Measurements from ENCODE around the gene NFKBIE. TPM values are rescaled to one million over a fixed set of nuclear protein-coding genes. Genes with fewer than 3 reads are reported as not detected.

Gene NFKBIE
- total and polyA plus RNA-seq, 2 of the 13 experiments (the other 11 are each of a cell fraction or from before 2014, with no cell fraction given) = 6.7 to 14.5 TPM

- Histone ChIP-seq H2AFZ (ENCODE audit: low read length) (no peak overlapping the region), H3K27me3 (ENCODE audit: control insufficient read depth in 1 of 2, insufficient read depth in 2 of 2, low read length in 2 of 2) (0 out of 5 replicates have a peak, but pooled peaks cover 0 to 1% of the 10 kb centered on the region in 2 experiments), H3K4me1 (ENCODE audit: insufficient read depth, low read length) (peaks cover 73% of the 10 kb centered on the region), H4K20me1 (ENCODE audit: insufficient read depth, low read length) (no peaks in the 10 kb centered on the region), H3K4me3 (replicated peaks in 1 of 3; ENCODE audit: insufficient read depth in 1 of 3, low read depth in 2 of 3, low read length in 3 of 3) (no peak overlapping the region), H3K36me3 (replicated peaks in 1 of 2; ENCODE audit: control insufficient read depth in 1 of 2, insufficient read depth in 2 of 2, low read length in 2 of 2) (peaks cover 6 to 10% of the 10 kb centered on the region in 2 experiments; a peak in 4 of 5 replicates), H3K79me2 (ENCODE audit: insufficient read depth, low read length) (peaks cover 17% of the 10 kb centered on the region), H3K4me2 (ENCODE audit: low read depth, low read length) (no peak overlapping the region), H3K9ac (ENCODE audit: insufficient read depth, low read depth, low read length) (no peak overlapping the region), H3K9me3 (ENCODE audit: low read length) (no peaks in the 10 kb centered on the region), H3K27ac (ENCODE audit: extremely low read length, insufficient read depth, low read length) (no peak overlapping the region)
- POLR2A ChIA-PET = interaction anchor here (0.9 kb wide), 1 partner anchor 21 kb away, joined by 3 read pairs; the partner anchor contains the start of gene HSP90AB1
- FAIRE-seq (no peak), ATAC-seq (no peak), DNase-seq (ENCODE audit: low spot score) (no peak)
- BruUV-seq (replicated peaks) = no TSS peak
- intact Hi-C loops (cut with micrococcal nuclease; ENCODE audit: unreplicated experiment) (no loop called here), in situ Hi-C loops (cut with HindIII; ENCODE audit: extremely low pct_ligation_motif_present, low pct_unique_long_range_greater_than_20kb) (no loop called here)
- WGBS (ENCODE audit: low lambda C conversion rate) = 84% methylated on average over 8 of the region's 8 CpGs
- TF ChIP-seq ZNF264 (CRISPR knock-in tag; IDR thresholded peaks at IDR 0.05) (no peak), ZNF563 (CRISPR knock-in tag; IDR thresholded peaks at IDR 0.05) (0 out of 2 replicates have a peak, but pooled peaks have one; percentile 23), BCL6 (CRISPR knock-in tag; IDR thresholded peaks at IDR 0.05) (peak; percentile 54; the same call in 1 of the 2 replicates)
- CTCF ChIA-PET (ENCODE audit: low intra/inter-chr PET ratio, low total read pairs) = no interaction called here
Measured at GRCh38 chr6:44225579-44226325, 39.6 kb downstream of the NFKBIE start.

DNA sequence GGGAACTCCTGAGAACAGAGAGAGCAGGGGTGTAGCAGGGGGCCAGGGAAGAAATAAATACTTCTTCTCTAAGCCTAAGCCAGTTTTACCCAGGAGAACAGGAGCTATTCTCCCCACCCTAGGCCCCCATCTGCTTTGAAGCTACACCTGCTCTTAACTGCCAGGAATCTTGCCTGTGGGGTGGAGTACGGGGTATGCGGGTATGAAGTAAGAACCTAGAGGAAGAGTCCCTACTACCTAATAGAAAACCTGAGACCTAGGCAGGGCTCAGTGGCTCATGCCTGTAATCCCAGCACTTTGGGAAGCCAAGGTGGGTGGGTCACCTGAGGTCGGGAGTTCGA, 40.4 kb downstream of the NFKBIE start:
- no peak overlapping the region for H3K27ac ChIP-seq (ENCODE audit: extremely low read length, insufficient read depth, low read length)
- TF ChIP-seq, protein P1, sequence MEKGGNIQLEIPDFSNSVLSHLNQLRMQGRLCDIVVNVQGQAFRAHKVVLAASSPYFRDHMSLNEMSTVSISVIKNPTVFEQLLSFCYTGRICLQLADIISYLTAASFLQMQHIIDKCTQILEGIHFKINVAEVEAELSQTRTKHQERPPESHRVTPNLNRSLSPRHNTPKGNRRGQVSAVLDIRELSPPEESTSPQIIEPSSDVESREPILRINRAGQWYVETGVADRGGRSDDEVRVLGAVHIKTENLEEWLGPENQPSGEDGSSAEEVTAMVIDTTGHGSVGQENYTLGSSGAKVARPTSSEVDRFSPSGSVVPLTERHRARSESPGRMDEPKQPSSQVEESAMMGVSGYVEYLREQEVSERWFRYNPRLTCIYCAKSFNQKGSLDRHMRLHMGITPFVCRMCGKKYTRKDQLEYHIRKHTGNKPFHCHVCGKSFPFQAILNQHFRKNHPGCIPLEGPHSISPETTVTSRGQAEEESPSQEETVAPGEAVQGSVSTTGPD (CRISPR knock-in tag; IDR thresholded peaks at IDR 0.05) = no peak
- no peak for TF ChIP-seq HNF4G (IDR thresholded peaks at IDR 0.05; ENCODE audit: borderline replicate concordance, low read depth, low read length)
- no peak for TF ChIP-seq HNF4G (CRISPR knock-in tag; IDR thresholded peaks at IDR 0.05; ENCODE audit: borderline replicate concordance, low read depth)
- TF ChIP-seq ZNF639 (CRISPR knock-in tag; conservative IDR thresholded peaks at IDR 0.05) = no peak

More for the DNA sequence above, 40.4 kb downstream of the NFKBIE start:
- BruUV-seq (replicated peaks) = no TSS peak
- Histone ChIP-seq H3K4me3 (replicated peaks in 1 of 3; ENCODE audit: insufficient read depth in 1 of 3, low read depth in 2 of 3, low read length in 3 of 3) (peak overlapping the region in 1 of 3 experiments; percentile 76; a peak in 1 of 6 replicates), H3K4me1 (ENCODE audit: insufficient read depth, low read length) (peaks cover 79% of the 10 kb centered on the region), H3K27me3 (ENCODE audit: control insufficient read depth in 1 of 2, insufficient read depth in 2 of 2, low read length in 2 of 2) (0 out of 5 replicates have a peak, but pooled peaks cover 0 to 1% of the 10 kb centered on the region in 2 experiments), H3K79me2 (ENCODE audit: insufficient read depth, low read length) (peaks cover 17% of the 10 kb centered on the region), H4K20me1 (ENCODE audit: insufficient read depth, low read length) (no peaks in the 10 kb centered on the region), H3K36me3 (replicated peaks in 1 of 2; ENCODE audit: control insufficient read depth in 1 of 2, insufficient read depth in 2 of 2, low read length in 2 of 2) (peaks cover 3 to 6% of the 10 kb centered on the region in 2 experiments; a peak in 4 of 5 replicates), H2AFZ (ENCODE audit: low read length) (no peak overlapping the region), H3K4me2 (ENCODE audit: low read depth, low read length) (peak overlapping the region; percentile 99; the same call in 1 of the 2 replicates), H3K9me3 (ENCODE audit: low read length) (no peaks in the 10 kb centered on the region), H3K9ac (ENCODE audit: insufficient read depth, low read depth, low read length) (no peak overlapping the region)
- in situ Hi-C loops (cut with HindIII; ENCODE audit: extremely low pct_ligation_motif_present, low pct_unique_long_range_greater_than_20kb) = loop anchor here (5.0 kb wide), 1 partner anchor 53 kb away; no protein-coding TSS in a partner anchor
- 94% methylated on average over 4 of the region's 4 CpGs for WGBS (ENCODE audit: low lambda C conversion rate)
- CTCF ChIA-PET (ENCODE audit: low intra/inter-chr PET ratio, low total read pairs) = no interaction called here
- intact Hi-C loops (cut with micrococcal nuclease; ENCODE audit: unreplicated experiment) = no loop called here
- no peak for ATAC-seq
- POLR2A ChIA-PET = interaction anchor here (0.7 to 4.4 kb wide), 7 partner anchors 10 to 455 kb away, joined by 3 to 61 read pairs (median 7); partner anchors contain the start of genes HSP90AB1 and VEGFA
- no peak for DNase-seq (ENCODE audit: low spot score)
- FAIRE-seq = no peak

Data from HepG2 (cell line).